RWPE1 (cell line): Measurements from ENCODE around the gene MYO15B.

ENCODE experiments used
- CTCF ChIA-PET: fragments of 350-600 bp; sonication (Branson Sonifier 250); formaldehyde crosslinking; extraction: SDS; loops from one replicate; lab custom pipeline; 2021; lab: Yijun Ruan, JAX
- POLR2A ChIA-PET: fragments of 400-600 bp; formaldehyde crosslinking; extraction: SDS; loops from one replicate; lab custom pipeline; 2020; ENCODE audit warnings: antibody characterized with exemption; ENCODE audit not compliant: low non-redundant PET; lab: Yijun Ruan, JAX
- DNase-seq: peaks from one replicate; pipeline ENCODE4 v3.0.0; 2012; ENCODE audit warnings: low spot score
- H3K27ac ChIP-seq: fragments of 450-650 bp; 2 replicates; pipeline ENCODE4 v1.5.1; 2017
- CTCF ChIP-seq: fragments of 450-650 bp; conservative IDR thresholded peaks from 2 replicates; pipeline ENCODE4 v1.5.1; 2017; ENCODE audit warnings: low read depth, mild to moderate bottlenecking

Gene MYO15B

GRCh38 chr17:75664099-75664549 lies 76.5 kb downstream of the MYO15B start:
- CTCF ChIA-PET: no interaction called here
- POLR2A ChIA-PET: no interaction called here
- no peak for DNase-seq
- no peak overlapping the region for H3K27ac ChIP-seq
- TF ChIP-seq CTCF: no peak

GRCh38 chr17:75665981-75666380 lies 78.4 kb downstream of the MYO15B start:
- ChIA-PET CTCF (interaction anchor here (0.8 kb wide), 1 partner anchor 21 kb away, joined by 10 read pairs; no protein-coding TSS in a partner anchor), POLR2A (interaction anchor here (0.6 kb wide), 1 partner anchor 9 kb away, joined by 3 read pairs; no protein-coding TSS in a partner anchor)
- no peak for DNase-seq
- H3K27ac ChIP-seq: no peak overlapping the region
- no peak for TF ChIP-seq CTCF

GRCh38 chr17:75666959-75667790 lies 79.6 kb downstream of the MYO15B start, which contains the start of the genes RECQL5 and SAP30BP:
Gene RECQL5 (minus strand): TSS chr17:75667154. CDS start chr17:75666557, 597 bp downstream.
Gene SAP30BP (plus strand): TSS chr17:75667338. CDS start chr17:75667373, 35 bp downstream.
- POLR2A ChIA-PET: interaction anchor here (0.6 kb wide), 1 partner anchor 9 kb away, joined by 7 read pairs; no protein-coding TSS in a partner anchor
- CTCF ChIA-PET: interaction anchor here (0.7 to 1.2 kb wide), 4 partner anchors 13 to 42 kb away, joined by 3 to 10 read pairs (median 8); partner anchors contain the start of gene SMIM5
- H3K27ac ChIP-seq: peak within 1 kb of the TSS; percentile 75
- no peak for TF ChIP-seq CTCF
- peak; percentile 96 for DNase-seq

GRCh38 chr17:75667825-75668224 lies 80.2 kb downstream of the MYO15B start:
- TF ChIP-seq CTCF: no peak
- CTCF ChIA-PET: interaction anchor here (1.2 to 1.5 kb wide), 2 partner anchors 14 to 80 kb away, joined by 3 to 9 read pairs; no protein-coding TSS in a partner anchor
- POLR2A ChIA-PET: no interaction called here
- peak overlapping the region; percentile 75; the same call in 1 of the 2 replicates for H3K27ac ChIP-seq
- DNase-seq: no peak

- ChIA-PET CTCF (interaction anchor here (1.5 kb wide), 1 partner anchor 79 kb away, joined by 9 read pairs; no protein-coding TSS in a partner anchor), POLR2A (interaction anchor here (0.6 kb wide), 1 partner anchor 158 kb away, joined by 3 read pairs; no protein-coding TSS in a partner anchor)
- no peak for TF ChIP-seq CTCF
- H3K27ac ChIP-seq: no peak overlapping the region
- DNase-seq: no peak
Measured at GRCh38 chr17:75668489-75668888, 80.9 kb downstream of the MYO15B start.

GRCh38 chr17:75670868-75671267 lies 83.3 kb downstream of the MYO15B start:
- no peak overlapping the region for H3K27ac ChIP-seq
- no peak for DNase-seq
- ChIA-PET CTCF (interaction anchor here (1.2 kb wide), 1 partner anchor 77 kb away, joined by 6 read pairs; no protein-coding TSS in a partner anchor), POLR2A (no interaction called here)
- TF ChIP-seq CTCF: no peak
